Measurements from ENCODE around the gene GNG11. TPM values are rescaled to one million over a fixed set of nuclear protein-coding genes. Genes with fewer than 3 reads are reported as not detected.

GNG11 gene
- total RNA-seq, 1 experiment from 2014 or later = 7.0 TPM

- BruUV-seq (replicated peaks) = no TSS peak
- DNase-seq (ENCODE audit: low read depth, low spot score) (no peak), ATAC-seq (no peak)
- TF ChIP-seq TCF7L2 (IDR thresholded peaks at IDR 0.05; ENCODE audit: low read depth, low read length) (no peak), POLR2AphosphoS5 (IDR thresholded peaks at IDR 0.05; ENCODE audit: low read depth, low read length) (no peak), REST (IDR thresholded peaks at IDR 0.05; ENCODE audit: insufficient read depth in 1 of 2, low read depth in 2 of 2, low read length in 1 of 2) (no peak), CTCF (IDR thresholded peaks at IDR 0.05) (no peak), SIN3A (IDR thresholded peaks at IDR 0.05; ENCODE audit: borderline replicate concordance, insufficient read depth, low read depth, low read length) (no peak)
- in situ Hi-C loops (cut with HindIII; ENCODE audit: low pct_unique_long_range_greater_than_20kb, low sequenced_read_pairs) (no loop called here), intact Hi-C loops (cut with micrococcal nuclease; ENCODE audit: unreplicated experiment) (no loop called here)
- POLR2A ChIA-PET = no interaction called here
- Histone ChIP-seq H3K4me3 (ENCODE audit: low read depth in 2 of 2, low read length in 2 of 2) (no peak overlapping the region), H3K27me3 (ENCODE audit: control insufficient read depth, insufficient read depth, low read length) (peaks cover 7% of the 10 kb centered on the region; the same call in 1 of the 2 replicates), H3K36me3 (ENCODE audit: control insufficient read depth, insufficient read depth, low read length) (no peaks in the 10 kb centered on the region), H3K4me1 (ENCODE audit: control insufficient read depth, insufficient read depth, low read length) (no peaks in the 10 kb centered on the region), H3K27ac (ENCODE audit: low read length) (no peak overlapping the region), H3K9me3 (ENCODE audit: control insufficient read depth, insufficient read depth, low read depth, low read length) (no peaks in the 10 kb centered on the region)
- CTCF ChIA-PET = no interaction called here
Measured at GRCh38 chr7:93894966-93895640, 26.4 kb upstream of the GNG11 start.

GRCh38 chr7:93895859-93896600 lies 25.5 kb upstream of the GNG11 start:
- CTCF ChIA-PET = no interaction called here
- DNase-seq (ENCODE audit: low read depth, low spot score) = no peak
- intact Hi-C loops (cut with micrococcal nuclease; ENCODE audit: unreplicated experiment) = no loop called here

More at GRCh38 chr7:93895859-93896600, 25.5 kb upstream of the GNG11 start:
- no TSS peak for BruUV-seq (replicated peaks)
- POLR2A ChIA-PET = interaction anchor here (0.5 kb wide), 1 partner anchor 36 kb away, joined by 3 read pairs; no protein-coding TSS in a partner anchor
- Histone ChIP-seq H3K27me3 (ENCODE audit: control insufficient read depth, insufficient read depth, low read length) (peaks cover 7% of the 10 kb centered on the region; the same call in 1 of the 2 replicates), H3K36me3 (ENCODE audit: control insufficient read depth, insufficient read depth, low read length) (no peaks in the 10 kb centered on the region), H3K4me3 (ENCODE audit: low read depth in 2 of 2, low read length in 2 of 2) (no peak overlapping the region), H3K27ac (ENCODE audit: low read length) (no peak overlapping the region), H3K9me3 (ENCODE audit: control insufficient read depth, insufficient read depth, low read depth, low read length) (no peaks in the 10 kb centered on the region), H3K4me1 (ENCODE audit: control insufficient read depth, insufficient read depth, low read length) (no peaks in the 10 kb centered on the region)
- no peak for ATAC-seq
- in situ Hi-C loops (cut with HindIII; ENCODE audit: low pct_unique_long_range_greater_than_20kb, low sequenced_read_pairs) = no loop called here
- TF ChIP-seq CTCF (IDR thresholded peaks at IDR 0.05) = no peak
- TF ChIP-seq POLR2AphosphoS5 (IDR thresholded peaks at IDR 0.05; ENCODE audit: low read depth, low read length) = no peak
- no peak for TF ChIP-seq SIN3A (IDR thresholded peaks at IDR 0.05; ENCODE audit: borderline replicate concordance, insufficient read depth, low read depth, low read length)
- no peak for TF ChIP-seq TCF7L2 (IDR thresholded peaks at IDR 0.05; ENCODE audit: low read depth, low read length)
- no peak for TF ChIP-seq REST (IDR thresholded peaks at IDR 0.05; ENCODE audit: insufficient read depth in 1 of 2, low read depth in 2 of 2, low read length in 1 of 2)
